CD4-positive, alpha-beta T cell treated with Interleukin-10 for 1 hour (primary cell): Measurements from ENCODE around the gene ARL17A.
"Not testable (repeated sequence)": the region's sequence is repeated elsewhere in the genome, so short reads cannot be mapped to it uniquely, and the experiment has no call there.

ENCODE experiments used
- DNase-seq: peaks from one replicate; pipeline ENCODE4 v3.0.0-alpha.2; 2020

The ARL17A gene

GRCh38 chr17:46534716-46535115 is 44.8 kb downstream of the ARL17A start:
- not testable (repeated sequence) for DNase-seq

GRCh38 chr17:46512168-46512567 is 67.3 kb downstream of the ARL17A start, which contains the start of gene LRRC37A2:
LRRC37A2 (plus strand) TSS chr17:46512468; CDS start chr17:46512713, 245 bp downstream.
- DNase-seq: not testable (repeated sequence)

GRCh38 chr17:46505896-46506295 is 73.6 kb downstream of the ARL17A start:
- DNase-seq: not testable (repeated sequence)

- not testable (repeated sequence) for DNase-seq
Measured at GRCh38 chr17:46499437-46500139, 79.9 kb downstream of the ARL17A start.

- not testable (repeated sequence) for DNase-seq
Measured at GRCh38 chr17:46492021-46492420, 87.5 kb downstream of the ARL17A start.

GRCh38 chr17:46481310-46481709 is 98.2 kb downstream of the ARL17A start:
- DNase-seq: not testable (repeated sequence)

- not testable (repeated sequence) for DNase-seq
Measured at GRCh38 chr17:46478823-46479222, 100.7 kb downstream of the ARL17A start.

- not testable (repeated sequence) for DNase-seq
Measured at GRCh38 chr17:46475583-46475982, 103.9 kb downstream of the ARL17A start.

- not testable (repeated sequence) for DNase-seq
Measured at GRCh38 chr17:46474489-46474888, 105.0 kb downstream of the ARL17A start.

- DNase-seq: not testable (repeated sequence)
Measured at GRCh38 chr17:46467618-46468017, 111.9 kb downstream of the ARL17A start.
